SK-N-SH treated with all-trans-retinoic acid at 6 μM for 48 hours (cell line): ENCODE results near the gene OSBPL5.

Experiments
- OSR1 ChIP-seq: fragments of 250-450 bp; sonication (Bioruptor Pico); IDR thresholded peaks from 2 replicates; pipeline ENCODE4 v1.8.0; 2022; ENCODE audit warnings: moderate library complexity, mild to moderate bottlenecking, inconsistent platforms
- PATZ1 ChIP-seq: fragments of 250-450 bp; sonication (Bioruptor Pico); IDR thresholded peaks from 2 replicates; pipeline ENCODE4 v1.8.0; 2020; ENCODE audit warnings: mild to moderate bottlenecking, moderate library complexity, borderline replicate concordance
- ZFP30 ChIP-seq: fragments of 450-650 bp; formaldehyde crosslinking; IDR thresholded peaks from 2 replicates; pipeline ENCODE4 v1.5.0; 2022; ENCODE audit warnings: mild to moderate bottlenecking, moderate library complexity

GRCh38 chr11:3173795-3174194, 8.7 kb upstream of the OSBPL5 start:
- no peak for TF ChIP-seq PATZ1 (CRISPR knock-in tag)
- no peak for TF ChIP-seq ZFP30
- TF ChIP-seq OSR1 (CRISPR knock-in tag): no peak
